Kidney (tissue), 14 donors: ENCODE measurements around the gene PPP1R14D. TPM values are rescaled to one million over a fixed set of nuclear protein-coding genes. Genes with fewer than 3 reads are reported as not detected.

Experiments
- DNase-seq, 5 donors: peaks; one replicate each; pipeline ENCODE4 v3.0.0-alpha.2; 2013 to 2020
- FAIRE-seq: peaks from 2 replicates; lab custom pipeline; 2012; peaks lifted over from hg19 to GRCh38; lab: Jason Lieb, UNC
- H3K27ac ChIP-seq, 2 donors: one replicate each; pipeline ENCODE4 v1.7.0; 2013; ENCODE audit warnings: low read depth in 2 of 2, low read length in 2 of 2, inconsistent platforms in 1 of 2
- H3K27me3 ChIP-seq: one replicate; pipeline ENCODE4 v1.7.1; 2013; ENCODE audit warnings: low read length, inconsistent platforms; ENCODE audit not compliant: control insufficient read depth, insufficient read depth
- H3K36me3 ChIP-seq, 3 donors: one replicate each; pipeline versions ENCODE4 v1.7.0 to v1.7.1; 2013; ENCODE audit warnings: low read length in 3 of 3, control low read depth in 1 of 3, inconsistent platforms in 1 of 3; ENCODE audit not compliant: insufficient read depth in 3 of 3, control insufficient read depth in 2 of 3
- H3K4me1 ChIP-seq, 3 donors: one replicate each; pipeline versions ENCODE4 v1.7.0 to v1.7.1; 2013; ENCODE audit warnings: low read length in 3 of 3, inconsistent platforms in 1 of 3, low read depth in 1 of 3; ENCODE audit not compliant: control insufficient read depth in 2 of 3, insufficient read depth in 2 of 3
- H3K4me3 ChIP-seq, 3 donors: one replicate each; pipeline versions ENCODE4 v1.7.0 to v1.8.1; 2013; ENCODE audit warnings: low read length in 3 of 3, control low read depth in 1 of 3, inconsistent platforms in 1 of 3
- H3K9ac ChIP-seq, 3 donors: one replicate each; pipeline versions ENCODE4 v1.7.0 to v1.7.1; 2013; ENCODE audit warnings: low read length in 3 of 3, control low read depth in 1 of 3, inconsistent platforms in 1 of 3
- H3K9me3 ChIP-seq, 3 donors: one replicate each; pipeline versions ENCODE4 v1.7.0 to v1.7.1; 2013; ENCODE audit warnings: low read length in 3 of 3, control low read depth in 1 of 3, inconsistent platforms in 1 of 3; ENCODE audit not compliant: control insufficient read depth in 2 of 3, insufficient read depth in 1 of 3
- intact Hi-C: fragments of 100-400 bp; cut with DNase I; formaldehyde crosslinking; loops from one replicate; pipeline ENCODE4 v1.11.1; 2022
- polyA plus RNA-seq: library from polyadenylated mRNA; stranded (reverse); fragments of 350-450 nt; fragmentation: Illumina TruSeq; extraction: RNeasy Lipid Tissue Mini Kit (QIAGEN cat#74804); gene quantifications from one replicate; pipeline ENCODE4 v1.2.3, GENCODE V29; 2014; ENCODE audit warnings: low read depth, low replicate concordance; ENCODE audit not compliant: insufficient read depth
- total RNA-seq: library from RNA; stranded (reverse); fragmentation: NEBNext Ultra II Directional; extraction: Animal tissue kit (Norgen Biotek cat#: 25700); gene quantifications from one replicate; pipeline ENCODE4 v1.2.1, GENCODE V29; 2021
- TF ChIP-seq, protein P1 (sequence below): IDR thresholded peaks from 3 replicates; pipeline ENCODE4 v1.5.1; 2012; ENCODE audit warnings: mild to moderate bottlenecking, moderate library complexity, borderline replicate concordance; ENCODE audit not compliant: insufficient read depth; ENCODE audit errors: extremely low read depth
- donor health status: control.
- donor health status: control.
- donor health status: control.
- donor health status: control.
- donor health status: control.
- donor health status: DM: yes; HTN: yes; CAD: no.
- donor health status: Normal renal cell carcinoma (clear cell type).

The PPP1R14D gene
- total and polyA plus RNA-seq, 2 donors from 2014 or later = 4.0 TPM; not detected in 1

DNA sequence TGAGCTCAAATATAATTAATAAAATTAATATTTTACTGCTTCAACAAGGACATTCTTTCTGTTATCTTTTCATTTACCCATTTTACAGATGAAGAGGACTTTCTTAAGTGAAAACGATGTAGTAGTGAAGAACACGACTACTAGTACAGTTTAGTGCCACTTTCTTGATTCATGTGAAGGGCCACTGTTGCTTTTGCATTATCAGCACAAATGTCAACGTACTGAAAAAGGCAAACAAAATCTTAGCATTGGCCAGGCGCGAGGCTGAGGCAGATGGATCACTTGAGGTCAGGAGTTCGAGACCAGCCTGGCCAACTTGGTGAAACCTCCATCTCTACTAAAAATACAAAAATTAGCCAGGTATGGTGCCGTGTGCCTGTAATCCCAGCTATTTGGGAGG, 9.5 kb downstream of the PPP1R14D start:
- no peaks in the 10 kb centered on the region for H3K9me3 ChIP-seq
- no peak overlapping the region for H3K9ac ChIP-seq
- intact Hi-C loops = no loop called here
- DNase-seq = no peak
- peaks cover 0 to 4% (median 0%) of the 10 kb centered on the region in 3 donors for H3K4me1 ChIP-seq
- TF ChIP-seq, protein P1, sequence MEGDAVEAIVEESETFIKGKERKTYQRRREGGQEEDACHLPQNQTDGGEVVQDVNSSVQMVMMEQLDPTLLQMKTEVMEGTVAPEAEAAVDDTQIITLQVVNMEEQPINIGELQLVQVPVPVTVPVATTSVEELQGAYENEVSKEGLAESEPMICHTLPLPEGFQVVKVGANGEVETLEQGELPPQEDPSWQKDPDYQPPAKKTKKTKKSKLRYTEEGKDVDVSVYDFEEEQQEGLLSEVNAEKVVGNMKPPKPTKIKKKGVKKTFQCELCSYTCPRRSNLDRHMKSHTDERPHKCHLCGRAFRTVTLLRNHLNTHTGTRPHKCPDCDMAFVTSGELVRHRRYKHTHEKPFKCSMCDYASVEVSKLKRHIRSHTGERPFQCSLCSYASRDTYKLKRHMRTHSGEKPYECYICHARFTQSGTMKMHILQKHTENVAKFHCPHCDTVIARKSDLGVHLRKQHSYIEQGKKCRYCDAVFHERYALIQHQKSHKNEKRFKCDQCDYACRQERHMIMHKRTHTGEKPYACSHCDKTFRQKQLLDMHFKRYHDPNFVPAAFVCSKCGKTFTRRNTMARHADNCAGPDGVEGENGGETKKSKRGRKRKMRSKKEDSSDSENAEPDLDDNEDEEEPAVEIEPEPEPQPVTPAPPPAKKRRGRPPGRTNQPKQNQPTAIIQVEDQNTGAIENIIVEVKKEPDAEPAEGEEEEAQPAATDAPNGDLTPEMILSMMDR = no peak
- no peak overlapping the region for H3K27ac ChIP-seq
- peaks cover 0 to 6% (median under 1%) of the 10 kb centered on the region in 3 donors for H3K36me3 ChIP-seq
- no peaks in the 10 kb centered on the region for H3K27me3 ChIP-seq
- no peak for FAIRE-seq
- no peak overlapping the region for H3K4me3 ChIP-seq

DNA sequence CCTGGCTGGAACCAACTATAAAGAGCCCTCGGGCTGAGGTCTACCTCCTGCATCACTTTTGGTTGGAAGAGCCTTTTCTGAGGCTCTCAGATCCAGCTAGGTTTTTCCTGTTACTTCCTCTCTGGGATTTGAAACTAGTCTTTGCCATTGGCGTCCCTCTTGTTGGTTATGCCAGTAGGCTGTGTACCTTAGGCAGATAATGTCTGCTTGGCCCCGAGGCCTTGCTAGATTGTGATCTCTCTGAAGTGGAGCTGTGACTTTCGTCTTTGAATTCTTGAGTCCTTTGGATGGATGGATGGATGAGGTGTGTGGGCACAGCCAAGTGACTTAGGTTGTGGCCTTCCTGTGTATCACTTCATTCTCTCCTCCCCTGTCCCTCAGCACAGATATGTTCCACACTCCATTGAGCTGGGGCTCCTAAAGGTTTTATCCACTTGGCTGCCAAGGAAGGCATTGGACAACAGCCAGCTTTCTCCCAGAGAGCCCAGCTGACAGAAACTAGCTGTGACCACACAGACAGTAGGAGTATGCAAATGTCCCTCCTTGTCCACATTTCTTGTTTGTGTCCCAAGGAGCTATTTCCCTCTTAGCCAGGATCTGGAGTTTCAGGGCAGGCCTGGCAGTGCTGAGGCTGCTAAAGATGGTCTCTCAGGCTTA, 13.3 kb downstream of the PPP1R14D start:
- Histone ChIP-seq H3K27ac (peak overlapping the region in 1 of 2 donors; percentile 53), H3K9ac (no peak overlapping the region), H3K4me1 (peaks cover 0 to 4% (median 0%) of the 10 kb centered on the region in 3 donors), H3K9me3 (no peaks in the 10 kb centered on the region), H3K36me3 (peaks cover 3 to 12% (median 10%) of the 10 kb centered on the region in 3 donors), H3K4me3 (no peak overlapping the region), H3K27me3 (no peaks in the 10 kb centered on the region)
- FAIRE-seq (no peak), DNase-seq (peak in 2 of 5 donors; percentile 43 to 69)
- TF ChIP-seq, protein P1 = no peak
- intact Hi-C loops = no loop called here

DNA sequence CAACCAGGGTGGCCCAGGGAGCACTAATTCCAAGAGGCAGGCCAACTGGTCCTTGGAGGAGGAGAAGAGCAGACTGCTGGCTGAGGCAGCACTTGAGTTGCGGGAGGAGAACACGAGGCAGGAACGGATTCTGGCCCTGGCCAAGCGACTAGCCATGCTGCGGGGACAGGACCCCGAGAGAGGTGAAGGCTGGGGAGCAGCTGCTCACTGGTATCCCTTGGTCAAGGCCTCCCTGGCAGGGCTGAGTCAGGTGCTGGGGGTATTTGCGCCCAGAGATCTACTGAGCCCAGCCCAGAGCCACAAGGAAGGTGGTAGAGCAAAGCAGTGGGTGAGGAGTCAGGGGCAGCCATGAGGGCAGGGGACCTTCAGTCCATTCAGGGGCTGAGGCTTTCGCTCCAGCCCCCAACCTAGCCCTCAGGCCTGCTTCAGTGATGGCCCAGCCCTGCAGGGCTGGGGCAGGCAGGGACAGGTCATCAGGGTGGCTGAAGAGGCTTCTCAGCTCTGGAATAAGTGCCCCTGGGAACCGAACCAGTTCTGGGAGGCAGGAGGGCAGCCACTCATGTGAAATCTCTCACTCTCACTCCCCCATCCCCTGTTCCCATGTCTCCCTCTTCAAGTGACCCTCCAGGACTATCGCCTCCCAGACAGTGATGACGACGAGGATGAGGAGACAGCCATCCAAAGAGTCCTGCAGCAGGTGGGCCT, 15.6 kb downstream of the PPP1R14D start:
- TF ChIP-seq, protein P1 = no peak
- Histone ChIP-seq H3K27me3 (no peaks in the 10 kb centered on the region), H3K4me1 (peaks cover 0 to 15% (median 9%) of the 10 kb centered on the region in 3 donors), H3K9ac (no peak overlapping the region), H3K36me3 (peaks cover 3 to 12% (median 10%) of the 10 kb centered on the region in 3 donors), H3K9me3 (no peaks in the 10 kb centered on the region), H3K27ac (no peak overlapping the region), H3K4me3 (no peak overlapping the region)
- FAIRE-seq = no peak
- DNase-seq = no peak
- intact Hi-C loops = no loop called here
